ENCODE data around the gene RAD51B.

RAD51B gene

DNA sequence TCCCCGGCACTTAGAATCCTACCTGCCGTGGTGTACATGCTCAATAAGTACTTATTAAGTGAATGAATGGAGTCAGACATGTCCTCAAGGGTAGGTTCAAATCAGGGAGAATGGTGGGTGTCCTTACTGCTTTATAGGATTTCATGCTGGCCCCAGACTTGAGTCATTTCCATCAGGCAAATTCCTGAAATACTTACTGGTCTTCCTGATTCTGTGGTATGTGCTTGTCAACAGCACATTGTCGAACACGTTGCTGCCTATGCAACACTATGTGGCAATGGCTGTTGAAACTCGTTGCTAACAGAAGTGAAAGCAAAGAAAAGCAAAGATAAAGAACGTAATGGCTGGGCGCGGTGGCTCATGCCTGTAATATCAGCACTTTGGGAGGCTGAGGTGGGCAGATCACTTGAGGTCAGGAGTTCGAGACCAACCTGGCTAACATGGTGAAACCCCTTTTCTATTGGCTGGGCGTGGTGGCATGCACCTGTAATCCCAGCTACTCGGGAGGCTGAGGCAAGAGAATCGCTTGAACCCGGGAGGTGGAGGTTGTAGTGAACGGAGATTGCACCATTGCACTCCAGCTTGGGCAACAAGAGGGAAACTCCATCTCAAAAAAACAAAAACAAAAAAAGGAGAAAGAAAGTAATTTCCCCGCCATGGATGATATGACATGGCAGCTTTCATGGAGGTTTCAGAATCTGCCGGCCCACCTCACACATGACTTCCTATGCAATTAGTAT lies 758.4 kb downstream of the RAD51B start:
- peak; percentile 46 for DNase-seq (ENCODE audit: low spot score)

- no peak for DNase-seq (ENCODE audit: low spot score)
These were observed 759.0 kb downstream of the RAD51B start for GRCh38 chr14:68578597-68578996.

DNA sequence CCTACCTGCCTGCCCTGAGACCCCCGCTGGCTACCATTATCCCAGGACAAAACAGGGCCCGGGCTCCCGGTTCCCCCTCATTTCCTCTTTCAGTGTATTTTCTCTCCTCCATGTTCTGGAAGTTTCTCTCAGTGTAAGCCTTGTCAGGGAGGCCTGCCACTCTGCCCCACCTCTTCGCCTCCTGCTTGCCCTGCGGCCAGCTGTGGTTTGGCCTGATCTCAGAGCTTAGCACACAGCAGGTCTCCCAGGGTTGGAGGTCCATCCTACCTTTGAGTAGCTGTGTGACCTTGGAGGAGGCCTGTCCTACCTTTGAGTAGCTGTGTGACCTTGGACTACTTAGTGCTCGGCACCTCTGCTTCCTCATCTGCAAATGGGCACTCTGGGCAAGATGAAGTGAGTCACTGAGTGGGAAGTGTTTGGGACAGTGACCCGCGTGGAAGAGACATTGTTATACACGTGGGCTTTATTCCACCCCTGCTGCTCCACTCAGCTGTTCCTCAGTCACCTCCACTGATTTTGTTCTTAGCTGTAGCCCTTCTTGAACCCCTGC lies 760.6 kb downstream of the RAD51B start:
- DNase-seq (ENCODE audit: low spot score): no peak

DNA sequence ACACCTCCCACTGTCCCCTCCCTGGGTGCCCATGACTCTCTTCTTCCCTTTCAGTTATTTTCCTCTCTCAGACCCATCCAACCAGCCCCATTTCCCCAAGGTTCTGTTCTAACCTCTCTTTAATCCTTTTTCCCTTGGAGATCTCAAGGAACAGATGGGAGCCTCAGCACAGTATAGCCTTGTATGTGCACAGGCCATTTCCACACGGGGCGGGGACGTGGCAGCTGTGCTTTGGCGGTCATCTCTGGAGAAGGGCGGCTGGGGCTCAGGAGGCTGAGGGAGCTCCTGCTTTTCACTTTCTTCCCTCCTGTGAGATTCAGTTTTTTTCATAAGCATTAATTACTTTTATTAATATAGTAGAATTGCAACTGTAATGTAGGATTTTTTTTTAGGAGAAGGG lies 761.1 kb downstream of the RAD51B start:
- DNase-seq (ENCODE audit: low spot score): no peak

DNA sequence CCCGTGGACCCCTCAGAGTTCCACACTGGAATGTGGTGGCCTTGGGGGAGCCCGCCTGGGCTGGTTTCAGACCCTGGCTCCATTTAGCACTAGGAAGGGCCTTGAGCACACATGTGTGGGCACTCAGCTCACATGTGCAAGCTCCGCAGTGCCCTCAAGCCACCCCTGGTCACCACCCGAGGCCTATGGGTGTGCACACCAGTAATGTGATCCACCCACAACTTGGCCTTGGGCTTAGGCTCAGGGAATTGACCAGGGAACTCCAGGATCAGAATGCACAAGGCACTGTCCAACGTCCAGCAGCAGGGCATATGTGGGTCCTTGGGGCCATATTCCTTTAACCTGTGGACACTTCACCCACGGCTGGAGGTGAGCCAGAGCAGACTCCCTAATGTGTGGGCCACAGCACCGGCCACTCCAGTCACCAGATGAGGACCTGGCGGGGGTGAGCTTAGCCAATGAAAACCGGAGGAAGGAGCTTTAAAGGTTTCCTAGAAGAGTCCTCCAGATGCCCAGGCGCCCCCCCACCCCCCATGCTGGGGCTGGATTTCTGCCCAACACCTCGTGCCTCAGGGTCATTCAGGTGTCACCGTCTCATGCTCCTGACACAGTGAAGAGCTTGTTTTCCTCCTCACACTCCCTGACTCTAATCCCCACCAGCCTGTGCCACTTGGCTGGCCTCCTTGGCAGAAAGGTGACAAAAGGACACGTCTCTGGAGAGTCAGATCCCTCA lies 764.1 kb downstream of the RAD51B start:
- DNase-seq (ENCODE audit: low spot score): no peak

DNA sequence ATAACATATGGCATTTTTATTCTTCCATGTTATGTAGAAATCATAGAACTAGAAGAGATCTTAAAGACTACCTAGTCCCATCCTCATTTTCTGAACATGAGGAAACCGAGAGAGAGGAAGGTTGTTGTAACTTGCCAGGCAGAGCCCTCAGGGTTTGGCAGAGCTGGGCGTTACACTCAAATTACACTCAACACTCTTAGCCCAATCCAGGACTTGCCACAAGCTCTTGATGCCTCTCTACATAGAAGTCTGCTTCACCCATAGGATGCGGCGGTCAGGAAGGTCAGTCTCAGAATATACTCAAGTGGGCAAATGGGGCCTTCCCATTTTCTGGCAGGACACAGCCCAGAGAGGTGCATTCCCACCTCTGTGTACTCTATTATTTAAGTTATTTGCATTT lies 765.2 kb downstream of the RAD51B start:
- DNase-seq (ENCODE audit: low spot score): no peak

DNA sequence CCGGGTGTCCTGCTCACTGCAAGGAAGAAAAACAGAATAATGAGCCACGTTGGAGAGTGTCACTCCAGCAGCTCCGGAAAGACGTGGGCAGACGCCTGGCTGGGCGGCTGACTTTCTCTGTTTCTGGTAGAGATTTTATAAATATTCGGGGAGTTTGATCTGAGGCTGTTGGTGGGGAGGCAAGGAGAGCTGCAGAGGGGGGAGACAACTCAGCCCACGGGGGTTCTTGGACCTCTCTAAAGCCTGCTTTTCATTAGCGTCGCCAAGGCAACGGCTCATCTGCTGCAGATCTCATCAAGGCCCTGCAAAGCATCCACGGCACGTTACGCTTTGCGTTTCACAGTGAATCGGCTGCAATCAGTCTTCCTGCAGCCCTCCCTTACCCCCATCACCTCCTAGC lies 766.1 kb downstream of the RAD51B start:
- no peak for DNase-seq (ENCODE audit: low spot score)

- DNase-seq (ENCODE audit: low spot score): no peak
These were observed 767.5 kb downstream of the RAD51B start for GRCh38 chr14:68586896-68587751.

GRCh38 chr14:68587931-68588330 lies 768.4 kb downstream of the RAD51B start:
- DNase-seq (ENCODE audit: low spot score): no peak

- DNase-seq (ENCODE audit: low spot score): no peak
These were observed 770.0 kb downstream of the RAD51B start for GRCh38 chr14:68589447-68590200.

DNA sequence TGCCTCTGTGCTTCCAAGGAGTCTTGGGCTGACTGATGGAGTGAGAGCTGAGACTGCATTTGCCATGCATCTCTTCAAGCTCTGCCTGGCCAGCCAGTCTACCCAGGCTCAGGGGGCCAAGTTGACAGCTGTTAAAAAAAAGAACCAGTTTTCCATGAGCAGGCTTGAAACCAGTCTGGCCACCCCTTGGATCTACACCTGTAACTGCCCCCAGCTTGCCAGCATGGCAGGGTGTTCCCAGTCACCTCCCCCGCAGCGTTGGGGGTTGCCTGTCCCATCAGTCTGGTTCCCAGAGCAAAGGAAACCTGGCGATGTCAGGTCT lies 770.6 kb downstream of the RAD51B start:
- no peak for DNase-seq (ENCODE audit: low spot score)

- no peak for DNase-seq (ENCODE audit: low spot score)
These were observed 772.2 kb downstream of the RAD51B start for GRCh38 chr14:68591786-68592185.

DNA sequence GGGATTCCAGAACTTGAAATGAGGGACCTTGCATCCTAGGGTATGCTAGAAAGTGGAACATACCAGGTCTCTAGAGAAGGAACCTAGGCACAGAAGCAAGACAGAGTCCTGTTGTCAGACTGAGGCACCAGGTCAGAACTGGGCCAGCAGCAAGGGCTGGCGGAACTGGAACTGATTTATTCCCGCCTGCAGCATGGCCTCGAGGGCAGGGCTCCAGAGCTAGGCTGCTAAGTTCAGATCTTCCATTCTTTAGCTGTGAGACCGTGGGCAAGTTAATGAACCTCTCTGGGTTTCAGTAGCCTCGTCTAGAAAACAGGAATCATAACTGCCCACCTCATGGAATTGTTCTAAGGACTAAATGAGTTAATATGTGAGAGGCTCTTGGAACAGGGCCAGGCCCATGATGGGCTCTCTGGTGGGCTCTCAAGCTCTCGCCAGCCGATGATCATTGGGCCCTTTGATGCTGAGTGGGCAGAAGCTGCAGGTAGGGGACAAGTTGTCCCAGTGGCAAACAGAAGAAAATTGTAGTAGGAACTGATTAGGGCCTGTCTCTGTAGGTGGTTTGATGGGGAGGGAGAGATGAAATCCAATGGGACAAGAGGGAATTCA lies 773.5 kb downstream of the RAD51B start:
- no peak for DNase-seq (ENCODE audit: low spot score)

DNA sequence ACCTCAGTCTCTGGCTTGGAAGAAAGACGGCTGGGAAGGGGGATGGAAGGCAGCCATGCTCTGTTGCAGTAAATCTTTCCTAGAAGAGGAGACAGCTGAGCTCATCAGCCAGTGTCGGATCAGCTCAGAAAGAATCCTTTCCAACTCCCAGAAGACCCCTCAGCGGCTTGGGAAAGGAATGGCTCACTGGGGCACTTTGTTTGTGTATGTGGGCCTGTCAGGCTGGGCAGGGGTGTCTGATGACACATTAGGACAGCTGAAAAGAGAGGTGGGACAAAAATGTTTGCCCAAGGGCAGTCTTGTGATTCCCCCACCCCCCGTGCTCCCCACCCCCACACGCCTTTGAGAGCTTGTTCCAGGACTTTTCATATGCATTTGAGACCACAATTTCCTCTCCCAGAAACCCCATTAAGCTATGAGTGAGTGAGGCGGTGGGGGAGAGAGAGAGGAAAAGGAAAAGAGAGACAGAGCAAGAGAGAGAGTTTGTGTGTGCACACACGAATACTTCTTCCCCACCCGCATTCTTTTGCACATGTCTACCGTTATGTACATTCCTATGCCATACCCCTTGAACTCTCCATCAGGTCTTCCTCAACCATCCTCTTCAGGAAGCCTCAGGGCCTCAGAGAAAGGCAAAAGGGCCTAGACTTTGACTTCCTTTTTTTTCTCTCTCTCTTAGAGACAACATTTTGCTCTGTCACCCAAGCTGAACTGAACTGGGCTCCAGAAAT lies 774.4 kb downstream of the RAD51B start:
- DNase-seq (ENCODE audit: low spot score): no peak

- no peak for DNase-seq (ENCODE audit: low spot score)
These were observed 775.3 kb downstream of the RAD51B start for GRCh38 chr14:68594737-68595380.

- no peak for DNase-seq (ENCODE audit: low spot score)
These were observed 776.6 kb downstream of the RAD51B start for GRCh38 chr14:68596211-68596610.

DNA sequence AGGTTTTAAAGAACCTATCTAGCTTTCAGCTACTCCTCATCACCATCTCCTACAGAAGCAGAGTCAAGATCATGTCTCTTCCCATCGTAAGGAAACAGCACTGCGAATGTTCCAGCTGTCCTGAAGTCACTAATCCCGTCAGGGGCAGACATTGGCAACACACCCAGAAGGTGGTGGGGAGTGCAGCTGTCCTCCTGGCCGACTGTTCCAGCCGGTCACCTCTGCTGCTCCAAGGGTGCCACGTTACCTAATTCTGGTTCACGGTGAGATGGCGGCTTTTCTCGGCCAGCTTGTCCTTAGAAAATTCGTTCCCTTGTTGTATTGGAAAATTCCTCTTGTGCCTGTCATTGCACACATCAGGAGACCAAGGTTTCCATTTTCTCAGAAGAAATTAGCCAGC lies 777.1 kb downstream of the RAD51B start:
- no peak for DNase-seq (ENCODE audit: low spot score)

DNA sequence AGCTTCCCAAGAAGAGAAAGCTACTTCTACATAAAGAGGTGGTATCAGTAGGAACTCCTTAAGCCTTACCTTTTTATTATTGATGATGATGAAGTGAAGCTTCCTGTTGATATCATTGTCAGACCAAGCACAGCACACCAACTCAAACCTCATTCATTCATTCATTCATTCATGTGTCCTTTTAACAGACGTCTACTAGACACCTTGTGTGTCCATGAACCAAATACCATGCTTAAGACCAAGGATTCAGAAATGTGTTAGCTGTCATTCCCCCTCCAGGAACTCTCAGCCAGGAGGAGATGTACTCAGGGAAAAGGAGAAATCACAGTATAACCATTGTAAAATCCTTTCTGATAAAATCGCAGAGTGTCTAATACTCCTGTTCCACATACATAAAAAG lies 778.5 kb downstream of the RAD51B start:
- DNase-seq (ENCODE audit: low spot score): no peak

- no peak for DNase-seq (ENCODE audit: low spot score)
These were observed 779.3 kb downstream of the RAD51B start for GRCh38 chr14:68598621-68599447.

All from RKO (cell line).